Activated CD8-positive, alpha-beta T cell treated with anti-CD3 and anti-CD28 coated beads, Interleukin-2, amount 10 ng/mL, durations not matched to agents 7 days and 5 days (primary cell): Measurements from ENCODE around the gene TBL2. TPM values are rescaled to one million over a fixed set of nuclear protein-coding genes. Genes with fewer than 3 reads are reported as not detected.
"Not testable (repeated sequence)": the region's sequence is repeated elsewhere in the genome, so short reads cannot be mapped to it uniquely, and the experiment has no call there.

ENCODE experiments used
- ATAC-seq: fragments of 150-1000 bp; cut with Tn5 transposase; one replicate; pipeline ENCODE4 v1.10.0; 2021; ENCODE audit warnings: moderate library complexity
- CTCF ChIA-PET: fragments of 350-600 bp; sonication (Branson Sonifier 250); formaldehyde crosslinking; loops from one replicate; lab custom pipeline; 2021; ENCODE audit warnings: antibody characterized with exemption; lab: Charles Lee
- POLR2A ChIA-PET: fragments of 350-600 bp; sonication (Branson Sonifier 250); formaldehyde crosslinking; loops from one replicate; lab custom pipeline; 2021; ENCODE audit warnings: antibody characterized with exemption; lab: Charles Lee
- DNase-seq: peaks from one replicate; pipeline ENCODE4 v3.0.0-alpha.2; 2020
- H3K27ac Mint-ChIP-seq: one replicate; pipeline ENCODE4 v1.8.0; 2021; ENCODE audit warnings: mild to moderate bottlenecking, mixed read lengths
- H3K27me3 Mint-ChIP-seq: one replicate; pipeline ENCODE4 v1.8.0; 2021; ENCODE audit warnings: low read depth, mixed read lengths
- H3K36me3 Mint-ChIP-seq: one replicate; pipeline ENCODE4 v1.8.0; 2021; ENCODE audit warnings: low read depth, mixed read lengths
- H3K4me1 Mint-ChIP-seq: one replicate; pipeline ENCODE4 v1.8.0; 2021; ENCODE audit warnings: low read depth, mixed read lengths
- H3K4me3 Mint-ChIP-seq: one replicate; pipeline ENCODE4 v1.8.0; 2021; ENCODE audit warnings: mild to moderate bottlenecking, mixed read lengths
- H3K9me3 Mint-ChIP-seq: one replicate; pipeline ENCODE4 v1.8.0; 2022; ENCODE audit warnings: mixed read lengths; ENCODE audit not compliant: insufficient read depth
- total RNA-seq, 2 experiments: library from RNA; stranded (reverse); gene quantifications; one replicate each; pipeline ENCODE4 v1.2.3, GENCODE V29; 2021

The TBL2 gene
- total RNA-seq, 2 experiments from 2014 or later: 26.1 to 26.4 TPM

DNA sequence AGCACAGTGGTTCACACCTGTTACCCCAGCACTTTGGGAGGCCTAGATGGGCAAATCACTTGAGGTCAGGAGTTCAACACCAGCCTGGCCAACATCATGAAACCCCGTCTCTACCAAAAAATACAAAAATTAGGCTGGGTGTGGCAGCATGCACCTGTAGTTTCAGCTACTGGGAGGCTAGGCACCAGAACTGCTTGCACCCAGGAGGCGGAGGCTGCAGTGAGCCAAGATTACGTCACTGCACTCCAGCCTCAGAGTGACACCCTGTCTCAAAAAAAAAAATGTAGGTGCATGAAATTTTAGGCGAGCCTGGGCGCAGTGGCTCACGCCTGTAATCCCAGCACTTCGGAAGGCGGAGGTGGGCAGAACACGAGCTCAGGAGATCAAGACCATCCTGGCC is 30.5 kb downstream of the TBL2 start:
- no peaks in the 10 kb centered on the region for H3K9me3 Mint-ChIP-seq
- ChIA-PET POLR2A (interaction anchor here (0.6 to 1.2 kb wide), 6 partner anchors 9 to 26 kb away, joined by 3 to 5 read pairs (median 4); partner anchors contain the start of genes BAZ1B and BCL7B), CTCF (interaction anchor here (0.9 to 2.0 kb wide), 4 partner anchors 19 to 30 kb away, joined by 3 to 6 read pairs (median 5); partner anchors contain the start of genes BAZ1B and TBL2)
- H3K4me1 Mint-ChIP-seq: peaks cover 30% of the 10 kb centered on the region
- DNase-seq (no peak), ATAC-seq (no peak)
- H3K27ac Mint-ChIP-seq: no peak overlapping the region
- no peak overlapping the region for H3K4me3 Mint-ChIP-seq
- H3K27me3 Mint-ChIP-seq: no peaks in the 10 kb centered on the region
- peaks cover 46% of the 10 kb centered on the region for H3K36me3 Mint-ChIP-seq

DNA sequence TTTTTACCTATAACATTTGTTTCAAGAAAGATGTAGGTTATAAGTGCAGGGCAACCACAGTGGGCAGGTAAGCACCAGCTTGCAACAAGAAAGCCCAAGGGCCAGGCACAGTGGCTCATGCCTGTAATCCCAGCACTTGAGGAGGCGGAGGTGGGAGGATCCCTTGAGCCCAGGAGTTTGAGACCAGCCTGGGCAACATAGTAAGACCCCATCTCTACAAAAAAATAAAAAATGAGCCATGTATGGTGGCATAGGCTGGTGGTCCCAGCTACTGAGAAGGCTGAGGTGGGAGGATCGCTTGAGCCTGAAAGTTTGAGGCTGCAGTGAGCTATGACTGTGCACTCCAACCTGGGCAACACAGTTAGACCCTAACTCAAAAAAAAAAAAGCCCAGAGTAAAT is 33.7 kb downstream of the TBL2 start:
- no peak for DNase-seq
- Mint-ChIP-seq H3K4me3 (no peak overlapping the region), H3K9me3 (no peaks in the 10 kb centered on the region), H3K27me3 (no peaks in the 10 kb centered on the region), H3K27ac (no peak overlapping the region), H3K36me3 (peaks cover 54% of the 10 kb centered on the region), H3K4me1 (peaks cover 21% of the 10 kb centered on the region)
- ATAC-seq: no peak
- CTCF ChIA-PET: no interaction called here
- POLR2A ChIA-PET: no interaction called here

DNA sequence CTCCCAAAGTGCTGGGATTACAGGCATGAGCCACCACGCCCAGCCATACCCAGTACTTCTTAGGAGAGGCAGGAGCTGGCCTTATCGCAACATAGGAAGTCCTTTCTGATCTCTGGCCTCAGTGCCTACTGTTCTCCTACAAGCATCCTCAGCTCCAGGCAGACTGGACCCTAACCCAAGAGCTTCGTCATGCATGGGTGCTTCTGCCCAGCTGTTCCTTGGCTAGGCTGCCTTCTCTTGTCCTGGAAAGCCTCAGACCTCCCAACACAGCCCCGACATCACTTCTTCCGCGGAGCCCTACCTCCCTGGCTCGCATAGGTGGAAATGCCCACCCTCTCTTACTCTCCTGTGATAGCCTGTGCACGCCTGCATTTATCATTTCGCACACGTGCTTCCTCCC is 36.7 kb downstream of the TBL2 start:
- Mint-ChIP-seq H3K9me3 (no peaks in the 10 kb centered on the region), H3K27ac (no peak overlapping the region), H3K4me3 (no peak overlapping the region), H3K36me3 (peaks cover 61% of the 10 kb centered on the region), H3K27me3 (no peaks in the 10 kb centered on the region), H3K4me1 (peaks cover 8% of the 10 kb centered on the region)
- DNase-seq (no peak), ATAC-seq (no peak)
- POLR2A ChIA-PET: interaction anchor here (0.9 to 1.0 kb wide), 2 partner anchors 19 to 36 kb away, joined by 3 read pairs; partner anchors contain the start of gene TBL2
- CTCF ChIA-PET: no interaction called here

DNA sequence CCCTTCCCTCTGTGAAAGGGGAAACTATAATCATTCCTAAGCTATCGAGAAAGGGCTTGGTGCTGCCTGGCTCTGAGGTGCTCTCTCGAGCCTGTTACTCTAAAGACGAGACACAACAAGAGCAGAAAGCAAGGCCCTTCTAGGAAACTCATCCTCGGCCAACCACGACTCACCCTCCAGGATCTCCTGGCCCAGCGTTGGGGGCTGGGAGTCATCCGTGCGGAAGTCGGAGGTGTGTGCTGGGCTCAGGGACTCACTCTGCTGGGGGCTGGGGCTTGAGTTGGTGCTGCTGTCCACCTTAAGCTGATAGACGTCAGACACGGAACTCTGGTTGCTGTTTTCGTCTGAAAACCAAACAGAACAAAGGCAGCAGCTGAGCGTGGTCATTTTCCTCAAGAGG is 38.7 kb downstream of the TBL2 start:
- Mint-ChIP-seq H3K4me1 (no peaks in the 10 kb centered on the region), H3K4me3 (no peak overlapping the region), H3K9me3 (no peaks in the 10 kb centered on the region), H3K27ac (no peak overlapping the region), H3K27me3 (no peaks in the 10 kb centered on the region), H3K36me3 (peaks cover 68% of the 10 kb centered on the region)
- no peak for ATAC-seq
- CTCF ChIA-PET: interaction anchor here (1.6 kb wide), 1 partner anchor 17 kb away, joined by 4 read pairs; the partner anchor contains the start of gene BAZ1B
- POLR2A ChIA-PET: interaction anchor here (1.1 kb wide), 1 partner anchor 18 kb away, joined by 3 read pairs; the partner anchor contains the start of gene BAZ1B
- DNase-seq: no peak

- H3K27me3 Mint-ChIP-seq, H3K9me3 Mint-ChIP-seq, H3K4me3 Mint-ChIP-seq, DNase-seq, ATAC-seq, H3K27ac Mint-ChIP-seq, H3K4me1 Mint-ChIP-seq: not testable (repeated sequence)
- H3K36me3 Mint-ChIP-seq: peaks cover 65% of the 10 kb centered on the region
- POLR2A ChIA-PET: interaction anchor here (0.8 kb wide), 1 partner anchor 49 kb away, joined by 4 read pairs; no protein-coding TSS in a partner anchor
- CTCF ChIA-PET: interaction anchor here (1.6 kb wide), 1 partner anchor 16 kb away, joined by 4 read pairs; the partner anchor contains the start of gene BAZ1B
Observed at GRCh38 chr7:73538510-73538909, 39.9 kb downstream of the TBL2 start.

DNA sequence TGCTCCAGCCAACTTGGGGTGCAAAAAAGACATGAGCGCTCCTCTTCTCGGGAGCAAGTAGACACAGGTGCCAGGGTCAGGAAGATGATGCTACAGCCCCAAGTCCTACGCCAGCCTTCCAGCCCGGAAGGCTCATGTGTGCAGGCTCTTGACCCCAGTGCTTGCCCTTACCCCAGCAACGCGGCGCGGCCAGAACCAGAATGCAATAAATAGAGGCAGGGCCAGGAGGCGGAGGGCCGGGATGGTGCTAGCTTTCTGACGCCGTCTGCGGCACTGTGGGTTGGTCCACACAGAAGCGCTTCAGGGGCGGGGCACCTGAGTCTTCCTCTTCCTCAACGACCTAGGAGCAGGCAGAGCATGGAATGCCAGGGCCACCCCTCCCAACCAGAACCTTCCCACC is 41.3 kb downstream of the TBL2 start:
- no peaks in the 10 kb centered on the region for H3K4me1 Mint-ChIP-seq
- H3K36me3 Mint-ChIP-seq: peaks cover 59% of the 10 kb centered on the region
- H3K27ac Mint-ChIP-seq: no peak overlapping the region
- H3K4me3 Mint-ChIP-seq: no peak overlapping the region
- H3K27me3 Mint-ChIP-seq: no peaks in the 10 kb centered on the region
- no peak for ATAC-seq
- CTCF ChIA-PET: no interaction called here
- DNase-seq: no peak
- H3K9me3 Mint-ChIP-seq: no peaks in the 10 kb centered on the region
- POLR2A ChIA-PET: no interaction called here

GRCh38 chr7:73536479-73536878 is 41.9 kb downstream of the TBL2 start:
- Mint-ChIP-seq H3K27me3 (no peaks in the 10 kb centered on the region), H3K4me3 (no peak overlapping the region), H3K36me3 (peaks cover 54% of the 10 kb centered on the region), H3K27ac (no peak overlapping the region), H3K4me1 (no peaks in the 10 kb centered on the region), H3K9me3 (no peaks in the 10 kb centered on the region)
- no peak for DNase-seq
- POLR2A ChIA-PET: no interaction called here
- CTCF ChIA-PET: no interaction called here
- ATAC-seq: no peak

DNA sequence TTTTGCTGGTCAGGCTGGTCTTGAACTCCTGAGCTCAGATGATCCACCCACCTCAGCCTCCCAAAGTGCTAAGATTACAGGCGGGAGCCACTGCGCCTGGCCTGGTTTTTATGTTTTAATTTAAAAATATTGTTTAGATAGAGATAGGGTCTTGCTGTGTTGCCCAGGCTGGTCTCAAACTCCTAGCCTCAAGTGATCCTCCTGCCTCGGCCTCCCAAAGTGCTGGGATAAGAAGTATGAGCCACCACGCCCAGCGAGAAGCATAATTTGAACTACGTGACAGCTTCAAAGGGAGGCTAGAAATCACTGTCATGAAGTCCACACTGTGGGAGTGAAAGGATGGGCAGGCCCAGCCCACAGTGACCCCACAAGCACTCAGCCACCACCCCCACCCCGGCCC is 42.5 kb downstream of the TBL2 start:
- ATAC-seq, H3K9me3 Mint-ChIP-seq, DNase-seq, H3K27me3 Mint-ChIP-seq, H3K4me3 Mint-ChIP-seq, CTCF ChIA-PET, H3K4me1 Mint-ChIP-seq, POLR2A ChIA-PET, H3K27ac Mint-ChIP-seq: not testable (repeated sequence)
- H3K36me3 Mint-ChIP-seq: peaks cover 51% of the 10 kb centered on the region

- CTCF ChIA-PET: interaction anchor here (0.9 kb wide), 1 partner anchor 10 kb away, joined by 4 read pairs; no protein-coding TSS in a partner anchor
Observed at GRCh38 chr7:73533742-73534141, 44.6 kb downstream of the TBL2 start.

DNA sequence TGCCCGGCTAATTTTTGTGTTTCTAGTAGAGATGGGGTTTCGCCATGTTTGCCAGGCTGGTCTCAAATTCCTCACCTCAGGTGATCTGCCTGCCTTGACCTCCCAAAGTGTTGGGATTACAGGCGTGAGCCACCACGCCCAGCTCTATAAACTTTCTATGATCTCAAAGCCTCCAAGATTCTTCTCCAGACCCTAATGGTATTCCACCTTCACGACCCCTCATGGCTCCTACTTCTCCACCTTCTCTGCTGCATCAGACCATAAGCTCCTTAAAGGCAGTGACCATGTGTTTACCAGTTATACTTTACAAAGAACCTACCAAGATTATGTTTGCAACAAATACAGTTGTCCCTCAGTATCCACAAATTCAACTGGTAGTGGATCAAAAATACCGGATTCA is 46.2 kb downstream of the TBL2 start:
- Mint-ChIP-seq H3K9me3 (no peaks in the 10 kb centered on the region), H3K36me3 (peaks cover 26% of the 10 kb centered on the region), H3K4me1 (peaks cover 12% of the 10 kb centered on the region), H3K27me3 (no peaks in the 10 kb centered on the region), H3K4me3 (no peak overlapping the region), H3K27ac (no peak overlapping the region)
- POLR2A ChIA-PET: no interaction called here
- no peak for DNase-seq
- ATAC-seq: no peak
- CTCF ChIA-PET: interaction anchor here (1.2 kb wide), 1 partner anchor 80 kb away, joined by 5 read pairs; no protein-coding TSS in a partner anchor

More at GRCh38 chr7:73533742-73534141, 44.6 kb downstream of the TBL2 start:
- peaks cover 39% of the 10 kb centered on the region for H3K36me3 Mint-ChIP-seq
- no peak overlapping the region for H3K4me3 Mint-ChIP-seq
- no peaks in the 10 kb centered on the region for H3K4me1 Mint-ChIP-seq
- no peak overlapping the region for H3K27ac Mint-ChIP-seq
- no peaks in the 10 kb centered on the region for H3K9me3 Mint-ChIP-seq
- no peaks in the 10 kb centered on the region for H3K27me3 Mint-ChIP-seq
- DNase-seq (no peak), ATAC-seq (no peak)
- POLR2A ChIA-PET: no interaction called here

- Mint-ChIP-seq H3K4me3 (no peak overlapping the region), H3K9me3 (no peaks in the 10 kb centered on the region), H3K27ac (peak overlapping the region; percentile 2), H3K4me1 (peaks cover 19% of the 10 kb centered on the region), H3K36me3 (peaks cover 13% of the 10 kb centered on the region), H3K27me3 (no peaks in the 10 kb centered on the region)
- POLR2A ChIA-PET: no interaction called here
- ATAC-seq (no peak), DNase-seq (no peak)
- CTCF ChIA-PET: interaction anchor here (1.2 kb wide), 1 partner anchor 79 kb away, joined by 5 read pairs; no protein-coding TSS in a partner anchor
Observed at GRCh38 chr7:73530800-73531199, 47.6 kb downstream of the TBL2 start.
